SK-N-SH treated with all-trans-retinoic acid at 6 μM for 48 hours (cell line): Measurements from ENCODE around the gene SCAMP3.

ENCODE experiments used
- ESRRG ChIP-seq: fragments of 250-450 bp; sonication (Bioruptor Pico); IDR thresholded peaks from 2 replicates; pipeline ENCODE4 v1.6.1; 2021; ENCODE audit warnings: mild to moderate bottlenecking
- OSR1 ChIP-seq: fragments of 250-450 bp; sonication (Bioruptor Pico); IDR thresholded peaks from 2 replicates; pipeline ENCODE4 v1.8.0; 2022; ENCODE audit warnings: moderate library complexity, mild to moderate bottlenecking, inconsistent platforms

DNA sequence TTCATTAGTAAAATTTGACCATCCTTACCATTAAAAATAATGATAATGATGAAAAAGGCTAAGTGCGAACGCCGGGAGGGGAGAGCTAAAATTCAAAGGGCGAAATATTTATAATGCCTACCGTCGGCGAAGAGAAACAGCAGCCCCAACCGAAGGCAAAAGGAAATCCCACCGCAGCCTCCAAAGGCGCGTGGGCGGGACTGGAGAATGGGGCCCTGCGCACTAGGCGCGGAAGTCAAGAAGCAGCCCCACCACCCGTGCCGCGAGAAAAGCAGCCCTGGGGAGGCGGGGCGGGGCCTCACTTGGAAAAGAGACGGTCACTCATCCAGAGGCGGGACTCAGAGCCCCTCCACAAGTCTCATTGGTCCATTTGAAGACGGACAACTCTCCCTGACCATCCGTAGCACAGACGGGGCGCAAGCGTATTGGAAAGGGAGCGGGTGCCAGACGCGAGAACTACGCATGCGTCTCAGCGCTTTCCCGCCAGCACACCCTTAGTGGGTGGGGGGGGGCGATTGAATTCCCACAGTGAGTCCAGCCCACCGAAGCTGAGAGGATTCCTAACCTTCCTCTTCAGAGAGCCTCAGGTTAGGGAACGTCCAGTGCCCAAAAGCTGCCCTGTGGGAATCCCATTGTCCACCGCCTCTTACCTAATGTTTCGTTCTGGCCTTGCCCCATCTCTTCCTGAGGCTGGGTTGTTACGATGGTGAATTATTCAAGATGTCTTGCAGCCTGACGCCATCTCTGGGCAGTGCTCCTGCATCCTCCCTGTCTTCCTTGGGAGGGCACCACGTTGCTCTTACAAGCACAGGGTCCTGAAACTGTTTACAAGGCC is 34.7 kb downstream of the SCAMP3 start:
- TF ChIP-seq OSR1 (CRISPR knock-in tag): no peak
- TF ChIP-seq ESRRG (CRISPR knock-in tag): no peak
